K562 (cell line): Measurements from ENCODE around the gene HKDC1. TPM values are rescaled to one million over a fixed set of nuclear protein-coding genes. Genes with fewer than 3 reads are reported as not detected.

ENCODE experiments used
- ATAC-seq: fragments of 200-7000 bp; cut with Tn5 transposase; 3 replicates; pipeline ENCODE4 v1.9.1; 2020; ENCODE audit warnings: moderate library complexity
- BruUV-seq: library from RNA; stranded (reverse); fragments of 400-500 nt; replicated peaks from 2 replicates; lab custom pipeline; 2021; lab: Mats Ljungman, UMichigan
- CTCF ChIA-PET: fragments of 300-600 bp; formaldehyde crosslinking; extraction: SDS; loops from one replicate; lab custom pipeline; 2021; ENCODE audit warnings: low intra/inter-chr PET ratio; lab: Yijun Ruan, JAX
- POLR2A ChIA-PET: fragments of 300-600, 350-650 bp; sonication (Branson Sonifier 250); formaldehyde crosslinking; extraction: SDS; loops from one replicate; lab custom pipeline; 2021; ENCODE audit warnings: antibody characterized with exemption, inconsistent platforms; lab: Yijun Ruan, JAX
- DNase-seq, 4 experiments: peaks; one replicate each; pipeline versions ENCODE4 v3.0.0 to v3.0.0-alpha.2; 2011 to 2018; ENCODE audit warnings: low spot score in 3 of 4, mixed read lengths in 3 of 4; ENCODE audit errors: extremely low read depth in 1 of 4
- FAIRE-seq: peaks from 2 replicates; lab custom pipeline; 2011; peaks lifted over from hg19 to GRCh38; lab: Jason Lieb, UNC
- H2AFZ ChIP-seq: 2 replicates; pipeline ENCODE4 v1.6.0; 2011; ENCODE audit warnings: low read depth, low read length, control low read depth, inconsistent platforms
- H3K27ac ChIP-seq: fragments of 200-600 bp; 3 replicates; pipeline ENCODE4 v1.8.0; 2011; ENCODE audit warnings: low read depth, mild to moderate bottlenecking, control low read depth, inconsistent platforms, low read length, moderate library complexity, mixed read lengths; ENCODE audit errors: extremely low read depth
- H3K27me3 ChIP-seq, 2 experiments: fragments of 300-600 bp in 1 of 2; 2 replicates in 1 of 2; 3 replicates in 1 of 2; pipeline versions ENCODE4 v1.6.0 to v1.8.0; 2011; ENCODE audit warnings: inconsistent platforms in 2 of 2, low read length in 2 of 2, mild to moderate bottlenecking in 1 of 2, mixed read lengths in 1 of 2, moderate library complexity in 1 of 2; ENCODE audit not compliant: control insufficient read depth in 2 of 2, insufficient read depth in 2 of 2
- H3K36me3 ChIP-seq: fragments of 300-600 bp; 3 replicates; pipeline ENCODE4 v1.8.0; 2011; ENCODE audit warnings: mild to moderate bottlenecking, low read length, inconsistent platforms; ENCODE audit not compliant: control insufficient read depth, insufficient read depth
- H3K4me1 ChIP-seq, 2 experiments: fragments of 200-600 bp in 1 of 2; replicated peaks in 1 of 2; 2 replicates in 1 of 2; 3 replicates in 1 of 2; pipeline versions ENCODE4 v1.5.1 to v1.8.0; 2011; ENCODE audit warnings: inconsistent platforms in 2 of 2, low read length in 2 of 2, mild to moderate bottlenecking in 1 of 2, mixed read lengths in 1 of 2, moderate library complexity in 1 of 2; ENCODE audit not compliant: control insufficient read depth in 2 of 2, insufficient read depth in 2 of 2
- H3K4me2 ChIP-seq: 2 replicates; pipeline ENCODE4 v1.6.1; 2011; ENCODE audit warnings: low read length, control low read depth, inconsistent platforms, mixed read lengths; ENCODE audit not compliant: insufficient read depth
- H3K4me3 ChIP-seq: fragments of 200-600 bp; sonication (generic), shearing (Covaris generic); 2 replicates; pipeline ENCODE4 v1.5.1; 2016; ENCODE audit warnings: control low read depth, inconsistent platforms
- H3K79me2 ChIP-seq: fragments of 200-600 bp; 3 replicates; pipeline ENCODE4 v1.8.0; 2011; ENCODE audit warnings: low read length, inconsistent platforms; ENCODE audit not compliant: control insufficient read depth, insufficient read depth
- H3K9ac ChIP-seq, 2 experiments: 2 replicates each; pipeline versions ENCODE4 v1.6.0 to v1.6.1; 2011; ENCODE audit warnings: low read depth in 2 of 2, low read length in 2 of 2, control low read depth in 1 of 2, inconsistent platforms in 1 of 2, mild to moderate bottlenecking in 1 of 2, mixed read lengths in 1 of 2; ENCODE audit not compliant: insufficient read depth in 1 of 2
- H3K9me1 ChIP-seq: one replicate; pipeline ENCODE4 v1.6.0; 2011; ENCODE audit warnings: inconsistent platforms, mild to moderate bottlenecking, low read length, moderate library complexity; ENCODE audit not compliant: control insufficient read depth, insufficient read depth
- H3K9me3 ChIP-seq: replicated peaks from 2 replicates; pipeline ENCODE4 v1.5.1; 2011; ENCODE audit warnings: low read depth, low read length, inconsistent platforms; ENCODE audit not compliant: control insufficient read depth, insufficient read depth
- H4K20me1 ChIP-seq: replicated peaks from 2 replicates; pipeline ENCODE4 v1.6.1; 2011; ENCODE audit warnings: low read length, inconsistent platforms, mixed read lengths; ENCODE audit not compliant: control insufficient read depth, insufficient read depth
- BACH1 ChIP-seq: fragments of 200-800 bp; sonication (Bioruptor generic); IDR thresholded peaks from 2 replicates; pipeline ENCODE4 v1.6.1; 2016; ENCODE audit warnings: missing genetic modification characterization, missing compliant biosample characterization
- CBFB ChIP-seq: sonication (generic); formaldehyde crosslinking; IDR thresholded peaks from 2 replicates; pipeline ENCODE4 v1.4.0; 2020; ENCODE audit warnings: mild to moderate bottlenecking, missing genetic modification reagents
- CEBPB ChIP-seq: fragments of 450-650 bp; IDR thresholded peaks from 2 replicates; pipeline ENCODE4 v1.6.1; 2016; ENCODE audit warnings: missing genetic modification characterization, missing compliant biosample characterization
- CXXC5 ChIP-seq: fragments of 250-450 bp; sonication (Bioruptor Pico); IDR thresholded peaks from 2 replicates; pipeline ENCODE4 v1.8.0; 2022; ENCODE audit warnings: inconsistent platforms, mild to moderate bottlenecking, moderate library complexity
- DEAF1 ChIP-seq: fragments of 450-650 bp; formaldehyde crosslinking; IDR thresholded peaks from 2 replicates; pipeline ENCODE4 v1.4.0; 2020; ENCODE audit warnings: mild to moderate bottlenecking, moderate library complexity
- KLF6 ChIP-seq: fragments of 250-450 bp; sonication (Bioruptor Pico); IDR thresholded peaks from 2 replicates; pipeline ENCODE4 v1.4.0; 2020; ENCODE audit warnings: mild to moderate bottlenecking, moderate library complexity, borderline replicate concordance
- MTA1 ChIP-seq: fragments of 450-650 bp; IDR thresholded peaks from 2 replicates; pipeline ENCODE4 v1.6.1; 2017; ENCODE audit warnings: borderline replicate concordance
- MTA2 ChIP-seq: fragments of 450-650 bp; IDR thresholded peaks from 2 replicates; pipeline ENCODE4 v1.6.1; 2016; ENCODE audit warnings: low read depth
- PRDM10 ChIP-seq: fragments of 450-650 bp; IDR thresholded peaks from 2 replicates; pipeline ENCODE4 v1.6.1; 2018; ENCODE audit not compliant: partially characterized antibody
- RNF2 ChIP-seq: sonication (generic); IDR thresholded peaks from 2 replicates; pipeline ENCODE4 v1.6.1; 2016
- SMAD4 ChIP-seq: fragments of 250-450 bp; sonication (Bioruptor Pico); conservative IDR thresholded peaks from 2 replicates; pipeline ENCODE4 v1.8.0; 2021; ENCODE audit warnings: inconsistent platforms, mild to moderate bottlenecking, moderate library complexity
- TAF9B ChIP-seq: fragments of 450-650 bp; IDR thresholded peaks from 2 replicates; pipeline ENCODE4 v1.6.1; 2018; ENCODE audit warnings: mild to moderate bottlenecking; ENCODE audit not compliant: partially characterized antibody
- ZNF280B ChIP-seq: fragments of 250-450 bp; sonication (Bioruptor Pico); IDR thresholded peaks from 2 replicates; pipeline ENCODE4 v1.5.1; 2021; ENCODE audit warnings: mild to moderate bottlenecking
- ZSCAN32 ChIP-seq: fragments of 450-650 bp; formaldehyde crosslinking; IDR thresholded peaks from 2 replicates; pipeline ENCODE4 v1.4.0; 2020; ENCODE audit warnings: mild to moderate bottlenecking, moderate library complexity
- WGBS: fragments of 100-300 bp; shearing (Covaris generic); methylation state at CpG from one replicate; pipeline ENCODE4 v1.1.6; 2016; ENCODE audit warnings: low coverage, mixed read lengths; ENCODE audit not compliant: insufficient coverage; ENCODE audit errors: missing lambda C conversion rate; 5-methylcytosine and 5-hydroxymethylcytosine counted together
- in situ Hi-C: fragments of 300-500 bp; cut with MboI; formaldehyde crosslinking; loops from 4 replicates; pipeline ENCODE4 v1.15.0; 2018; ENCODE audit warnings: inconsistent platforms, mixed read lengths
- intact Hi-C: fragments of 100-400 bp; cut with micrococcal nuclease; formaldehyde crosslinking; loops from 2 replicates; pipeline ENCODE4 v1.14.2; 2022
- polyA plus RNA-seq, 8 experiments: library from polyadenylated mRNA; depleted of rRNA in 4 of 8; stranded (reverse) in 5 of 8; unstranded in 3 of 8; fragments of >200 nt; fragmentation: Nextera tagmentation in 2 of 8; fragmentation: Illumina TruSeq in 1 of 8; extraction: Ambion mirVana in 2 of 8; extraction: Trizol in 1 of 8; gene quantifications; 2 replicates each; pipeline versions ENCODE4 v1.2.1 to v1.2.3, GENCODE V29; 2011 to 2014; ENCODE audit warnings: inconsistent platforms in 1 of 8, missing spikeins in 1 of 8
- total RNA-seq, 7 experiments: library from RNA; depleted of rRNA in 6 of 7; stranded (reverse); fragments of >200 nt in 6 of 7; fragmentation: Illumina TruSeq in 2 of 7; extraction: Trizol in 2 of 7; gene quantifications; 2 replicates each; pipeline versions ENCODE4 v1.2.1 to v1.2.3, GENCODE V29; 2011 to 2021; ENCODE audit warnings: low replicate concordance in 1 of 7

HKDC1 gene
- total and polyA plus RNA-seq, 9 of the 15 experiments (the other 6 are each of a cell fraction or from before 2014, with no cell fraction given), result 0.04 to 0.22 (median 0.11) TPM; not detected in 5

GRCh38 chr10:69216577-69217118 is 3.5 kb upstream of the HKDC1 start (continued):
- no peak for TF ChIP-seq PRDM10

DNA sequence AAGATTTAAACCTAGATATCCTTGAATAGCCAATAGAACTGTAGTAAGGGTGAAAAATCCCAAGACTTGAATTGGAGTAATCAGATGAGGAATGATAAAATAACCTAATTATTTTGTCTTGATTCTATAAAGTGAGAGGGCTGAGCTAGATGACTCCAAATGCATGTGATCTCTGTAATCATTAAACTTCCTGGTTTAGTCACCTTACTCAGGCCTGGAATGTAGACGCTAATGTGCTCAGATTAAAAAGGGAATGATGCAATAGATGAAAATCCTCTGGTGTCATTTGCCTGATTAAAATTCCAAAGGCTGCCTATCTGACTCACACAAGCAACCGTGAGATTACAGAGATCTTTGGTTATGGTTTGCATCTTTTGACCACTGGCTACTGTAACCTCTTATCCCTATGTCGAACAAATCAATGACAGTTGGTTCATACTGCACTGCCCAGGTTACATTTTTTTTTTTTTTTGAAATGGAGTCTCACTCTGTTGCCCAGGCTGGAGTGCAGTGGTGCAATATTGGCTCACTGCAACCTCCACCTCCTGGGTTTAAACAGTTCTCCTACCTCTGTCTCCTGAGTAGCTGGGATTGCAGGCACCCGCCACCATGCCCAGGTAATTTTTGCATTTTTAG is 2.9 kb upstream of the HKDC1 start:
- BruUV-seq, result no TSS peak
- Histone ChIP-seq H3K4me1 (peaks cover 6 to 39% of the 10 kb centered on the region in 2 experiments), H4K20me1 (no peaks in the 10 kb centered on the region), H3K4me2 (peak overlapping the region; percentile 1; the same call in 1 of the 2 replicates), H2AFZ (peak overlapping the region; percentile 27), H3K27me3 (no peaks in the 10 kb centered on the region), H3K9me1 (no peaks in the 10 kb centered on the region), H3K36me3 (no peaks in the 10 kb centered on the region), H3K9me3 (no peaks in the 10 kb centered on the region), H3K9ac (no peak overlapping the region), H3K27ac (no peak overlapping the region; the same call in 2 of the 3 replicates), H3K4me3 (no peak overlapping the region), H3K79me2 (no peaks in the 10 kb centered on the region)
- no peak for FAIRE-seq
- 26% methylated on average over 4 of the region's 4 CpGs for WGBS
- ChIA-PET CTCF (no interaction called here), POLR2A (interaction anchor here (0.8 to 1.4 kb wide), 5 partner anchors 8 to 173 kb away, joined by 3 to 5 read pairs (median 4); no protein-coding TSS in a partner anchor)
- intact Hi-C loops (loop anchor here (2.0 to 5.0 kb wide), 2 partner anchors 95 to 124 kb away; partner anchors contain the start of gene VPS26A), in situ Hi-C loops (no loop called here)
- peak in 1 of 4 experiments; percentile 53 for DNase-seq
- peak; percentile 65 for ATAC-seq
- TF ChIP-seq TAF9B, result no peak
- peak; percentile 82; the same call in 1 of the 2 replicates for TF ChIP-seq MTA1
- TF ChIP-seq CXXC5 (CRISPR knock-in tag), result peak; percentile 77
- TF ChIP-seq CBFB (CRISPR knock-in tag), result no peak
- no peak for TF ChIP-seq ZNF280B (CRISPR knock-in tag)
- peak; percentile 52 for TF ChIP-seq MTA2
- peak; percentile 52; the same call in 1 of the 2 replicates for TF ChIP-seq BACH1 (tag)
- TF ChIP-seq ZSCAN32 (CRISPR knock-in tag), result peak; percentile 99
- no peak for TF ChIP-seq RNF2
- TF ChIP-seq CEBPB (tag), result peak; percentile 96
- TF ChIP-seq DEAF1 (CRISPR knock-in tag), result peak; percentile 57; the same call in 1 of the 2 replicates
- peak; percentile 82 for TF ChIP-seq SMAD4
- peak; percentile 65; the same call in 1 of the 2 replicates for TF ChIP-seq KLF6 (CRISPR knock-in tag)
